ACC112 (cell line): Measurements from ENCODE around the gene MRPL46.

Experiments used
- H2AFZ ChIP-seq: fragments of 200-600 bp; sonication (generic); one replicate; pipeline ENCODE4 v1.6.0; 2017; ENCODE audit warnings: antibody characterized with exemption, low read length; ENCODE audit not compliant: unreplicated experiment
- H3K27ac ChIP-seq: fragments of 200-600 bp; sonication (generic); 2 replicates; pipeline ENCODE4 v1.5.1; 2014; ENCODE audit warnings: low read depth, mild to moderate bottlenecking, antibody characterized with exemption, low read length, moderate library complexity
- H3K27me3 ChIP-seq: fragments of 200-600 bp; sonication (generic); 2 replicates; pipeline ENCODE4 v1.6.1; 2014; ENCODE audit warnings: mild to moderate bottlenecking, antibody characterized with exemption, low read length, moderate library complexity, mixed read lengths; ENCODE audit not compliant: insufficient read depth
- H3K36me3 ChIP-seq: fragments of 200-600 bp; sonication (generic); 2 replicates; pipeline ENCODE4 v1.6.1; 2016; ENCODE audit warnings: mild to moderate bottlenecking, antibody characterized with exemption, low read length, moderate library complexity, mixed read lengths; ENCODE audit not compliant: insufficient read depth
- H3K4me1 ChIP-seq: fragments of 200-600 bp; sonication (generic); one replicate; pipeline ENCODE4 v1.6.1; 2016; ENCODE audit warnings: low read length, mixed read lengths; ENCODE audit not compliant: insufficient read depth, unreplicated experiment, control insufficient read depth
- H3K4me3 ChIP-seq: fragments of 200-600 bp; sonication (generic); 2 replicates; pipeline ENCODE4 v1.5.1; 2014; ENCODE audit warnings: mild to moderate bottlenecking, low read depth, low read length
- H3K79me2 ChIP-seq: fragments of 200-600 bp; sonication (generic); one replicate; pipeline ENCODE4 v1.6.0; 2016; ENCODE audit warnings: low read length; ENCODE audit not compliant: control insufficient read depth, unreplicated experiment, insufficient read depth

MRPL46 gene

GRCh38 chr15:88423331-88423730 is 43.9 kb downstream of the MRPL46 start:
- H3K79me2 ChIP-seq, result no peaks in the 10 kb centered on the region
- H3K27me3 ChIP-seq, result peaks cover 20% of the 10 kb centered on the region
- H3K27ac ChIP-seq, result no peak overlapping the region
- no peaks in the 10 kb centered on the region for H3K36me3 ChIP-seq
- H3K4me3 ChIP-seq, result no peak overlapping the region
- H3K4me1 ChIP-seq, result no peaks in the 10 kb centered on the region
- no peak overlapping the region for H2AFZ ChIP-seq

- Histone ChIP-seq H3K4me1 (no peaks in the 10 kb centered on the region), H3K36me3 (no peaks in the 10 kb centered on the region), H3K27ac (no peak overlapping the region), H2AFZ (no peak overlapping the region), H3K79me2 (no peaks in the 10 kb centered on the region), H3K27me3 (peaks cover 7% of the 10 kb centered on the region; the same call in 1 of the 2 replicates), H3K4me3 (no peak overlapping the region)
Observed at GRCh38 chr15:88419830-88420229, 47.4 kb downstream of the MRPL46 start.
